Pulmonary artery endothelial cell (primary cell): ENCODE measurements around the gene FOXC1. TPM values are rescaled to one million over a fixed set of nuclear protein-coding genes. Genes with fewer than 3 reads are reported as not detected.

Experiments used
- DNase-seq: peaks from one replicate; pipeline ENCODE4 v3.0.0-alpha.2; 2011; ENCODE audit warnings: low read depth, low spot score
- total RNA-seq: library from RNA; depleted of rRNA; stranded (reverse); fragments of >200 nt; gene quantifications from 2 replicates; pipeline ENCODE4 v1.2.3, GENCODE V29; 2014

The FOXC1 gene
- total RNA-seq, 1 donor from 2014 or later: 13.8 TPM

DNA sequence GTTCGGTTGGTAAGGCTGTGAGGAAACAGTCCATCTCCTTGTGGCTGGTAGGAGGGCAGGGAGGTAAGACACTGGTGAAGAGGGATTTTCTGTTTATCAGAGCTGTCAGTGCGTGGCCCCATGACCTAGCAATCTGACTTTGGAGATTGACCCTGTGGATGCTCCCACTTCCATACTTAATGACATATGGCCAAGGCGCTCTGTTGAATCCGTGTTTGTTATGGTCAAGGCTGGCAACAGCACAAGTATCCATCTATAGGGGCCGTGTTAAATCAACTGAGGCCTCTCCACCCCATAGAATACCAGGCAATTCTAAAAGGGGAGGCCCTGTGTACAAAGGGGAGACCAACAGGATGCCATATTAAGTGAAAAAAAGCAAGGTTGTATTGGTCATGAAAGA, 25.6 kb upstream of the FOXC1 start:
- no peak for DNase-seq

- no peak for DNase-seq
Observed at GRCh38 chr6:1584996-1585668, 24.6 kb upstream of the FOXC1 start.

- no peak for DNase-seq
Observed at GRCh38 chr6:1585669-1586049, 24.1 kb upstream of the FOXC1 start.

GRCh38 chr6:1586256-1586655, 23.5 kb upstream of the FOXC1 start:
- DNase-seq: no peak

DNA sequence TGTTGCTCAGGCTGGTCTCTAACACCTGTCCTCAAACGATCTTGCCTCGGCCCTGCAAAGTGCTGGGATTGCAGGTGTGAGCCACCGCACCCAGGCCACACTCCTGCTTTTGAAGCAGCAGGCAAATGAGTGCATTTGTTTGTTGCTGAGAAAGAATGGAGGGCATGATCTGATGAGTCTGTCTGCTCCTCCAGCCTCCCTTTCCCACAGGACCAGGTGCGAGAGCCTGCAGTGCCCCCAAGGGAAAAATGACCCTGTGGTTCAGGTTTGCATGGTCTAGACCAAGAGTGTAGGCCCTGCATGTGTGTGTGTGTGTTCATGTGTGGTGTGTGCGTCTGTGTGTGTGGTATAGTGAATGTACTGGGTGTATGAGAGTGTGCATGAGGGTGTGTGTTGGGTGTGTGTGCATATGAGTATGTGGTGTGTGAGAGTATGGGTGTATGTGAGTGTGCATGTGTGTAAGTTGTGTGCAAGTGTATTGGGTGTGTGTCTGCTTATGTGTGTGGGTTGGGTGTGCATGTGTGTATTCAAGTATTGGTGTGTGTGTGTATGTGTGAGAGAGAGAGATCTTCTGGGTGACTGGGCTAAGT, 22.8 kb upstream of the FOXC1 start:
- DNase-seq: no peak

- DNase-seq: no peak
Observed at GRCh38 chr6:1587546-1587945, 22.2 kb upstream of the FOXC1 start.

DNA sequence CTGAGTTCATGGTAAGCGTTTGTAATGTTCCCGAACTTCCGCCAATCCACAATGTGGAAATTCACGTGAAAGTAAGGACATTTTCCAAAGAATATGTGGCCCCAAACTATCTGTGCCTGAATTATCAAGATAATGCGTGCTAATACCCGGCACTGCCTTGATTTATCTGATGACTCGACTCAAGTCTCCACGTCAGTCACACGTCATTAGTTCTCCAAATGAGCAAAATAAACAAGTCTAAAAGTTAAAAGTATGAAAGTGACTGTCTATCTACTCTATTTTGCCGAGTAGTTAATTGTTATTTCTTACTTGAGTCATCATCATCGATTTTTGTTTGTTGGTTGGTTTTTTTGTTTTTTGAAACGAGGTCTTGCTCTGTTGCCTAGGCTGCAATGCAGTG, 21.7 kb upstream of the FOXC1 start:
- DNase-seq: no peak

DNA sequence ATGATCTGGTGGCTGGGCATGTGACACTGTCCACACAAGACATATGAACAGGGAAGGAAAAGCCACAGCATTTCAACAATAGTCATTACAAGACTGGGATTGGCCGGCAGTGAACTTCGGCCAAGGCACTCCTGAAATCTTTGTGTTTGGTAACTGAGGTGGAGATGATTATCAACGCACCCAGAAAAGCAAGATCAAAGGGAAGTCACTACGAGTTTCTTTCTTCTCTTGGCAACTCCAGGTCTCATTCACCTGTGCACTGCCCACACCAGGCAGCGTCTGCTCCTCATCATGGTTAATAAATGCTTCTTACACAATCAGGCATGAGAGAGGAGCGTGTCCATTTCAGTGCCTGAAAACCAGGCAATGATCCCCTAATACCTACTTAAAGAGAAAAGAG, 20.5 kb upstream of the FOXC1 start:
- no peak for DNase-seq

DNA sequence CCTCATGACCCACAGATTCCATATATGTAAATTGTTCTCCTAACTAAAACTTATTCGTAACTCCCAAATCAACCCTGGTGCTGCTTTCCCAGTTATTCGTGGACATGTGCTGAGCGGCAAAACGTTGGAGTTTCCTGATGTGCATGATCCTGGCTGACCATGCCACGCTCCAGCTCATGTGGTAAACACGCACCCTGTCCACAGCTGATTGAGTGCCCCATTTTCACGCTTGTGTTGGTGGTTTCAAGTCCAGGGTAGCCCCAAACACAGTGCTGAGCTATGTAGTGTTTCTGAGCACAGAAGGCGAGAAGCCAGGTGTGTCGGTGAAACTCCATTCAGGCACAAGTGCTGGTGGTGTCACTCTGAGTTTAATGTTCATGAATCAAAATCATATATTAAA, 19.1 kb upstream of the FOXC1 start:
- DNase-seq: no peak

- DNase-seq: no peak
Observed at GRCh38 chr6:1591243-1591642, 18.5 kb upstream of the FOXC1 start.

- no peak for DNase-seq
Observed at GRCh38 chr6:1591926-1592325, 17.8 kb upstream of the FOXC1 start.

DNA sequence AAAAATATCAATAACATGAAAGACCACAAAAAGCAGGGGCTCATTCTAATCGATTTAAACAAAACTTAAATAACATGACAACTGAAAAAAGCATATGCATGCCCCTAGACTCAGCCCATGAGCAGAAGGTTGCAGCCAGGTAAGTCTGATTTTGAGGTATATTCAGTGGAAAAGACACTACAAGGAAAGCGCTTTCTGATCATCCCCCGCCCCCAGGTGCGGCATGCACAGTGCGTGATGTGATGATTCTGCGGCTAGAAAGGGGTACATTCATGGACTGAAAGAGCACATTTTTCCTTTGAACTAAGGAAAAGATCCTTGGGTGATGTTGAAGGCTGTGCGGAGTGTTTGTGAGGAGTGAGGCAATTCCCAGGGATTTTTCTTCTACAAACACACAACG, 16.9 kb upstream of the FOXC1 start:
- no peak for DNase-seq

GRCh38 chr6:1593286-1593957, 16.3 kb upstream of the FOXC1 start:
- DNase-seq: no peak

- no peak for DNase-seq
Observed at GRCh38 chr6:1593958-1594314, 15.8 kb upstream of the FOXC1 start.

DNA sequence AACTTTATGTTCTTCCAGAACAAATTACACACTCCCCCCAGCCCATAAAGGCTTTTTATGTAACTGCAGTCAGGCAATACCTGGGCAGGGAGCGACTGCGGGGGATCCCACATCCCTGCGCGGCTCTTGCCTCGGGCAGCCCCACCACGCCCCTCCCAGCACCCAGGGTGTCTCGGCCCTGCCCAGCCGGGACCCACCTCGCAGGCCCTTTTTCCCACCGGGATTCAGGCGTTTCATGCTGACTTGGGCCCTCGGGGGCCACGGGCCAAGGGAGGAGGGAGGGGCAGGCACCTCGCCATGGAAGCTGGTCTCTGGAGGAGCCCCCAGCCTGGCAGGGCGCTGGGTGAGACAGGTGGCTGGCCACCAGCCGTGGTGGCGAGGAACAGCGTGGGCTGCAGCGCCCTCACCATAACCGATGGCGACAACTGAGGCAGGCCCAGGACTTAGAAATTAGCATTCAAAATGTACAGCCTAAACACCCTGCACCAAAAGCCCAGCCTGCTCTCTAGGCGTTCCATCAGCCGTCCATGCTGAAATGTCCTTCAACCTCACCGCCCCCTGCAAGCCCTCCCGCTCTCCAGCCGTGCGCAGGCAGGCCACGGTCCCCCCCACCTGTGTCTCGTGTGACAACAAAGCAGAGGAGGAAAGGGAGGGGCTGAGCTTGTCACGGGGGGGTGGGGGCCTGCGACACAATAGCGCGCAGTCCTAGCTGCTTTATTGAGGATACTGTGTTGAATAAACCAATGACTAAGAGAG, 15.1 kb upstream of the FOXC1 start:
- no peak for DNase-seq

- no peak for DNase-seq
Observed at GRCh38 chr6:1595271-1596087, 14.2 kb upstream of the FOXC1 start.

- DNase-seq: no peak
Observed at GRCh38 chr6:1596088-1596852, 13.4 kb upstream of the FOXC1 start.

- no peak for DNase-seq
Observed at GRCh38 chr6:1597121-1597744, 12.5 kb upstream of the FOXC1 start.

DNA sequence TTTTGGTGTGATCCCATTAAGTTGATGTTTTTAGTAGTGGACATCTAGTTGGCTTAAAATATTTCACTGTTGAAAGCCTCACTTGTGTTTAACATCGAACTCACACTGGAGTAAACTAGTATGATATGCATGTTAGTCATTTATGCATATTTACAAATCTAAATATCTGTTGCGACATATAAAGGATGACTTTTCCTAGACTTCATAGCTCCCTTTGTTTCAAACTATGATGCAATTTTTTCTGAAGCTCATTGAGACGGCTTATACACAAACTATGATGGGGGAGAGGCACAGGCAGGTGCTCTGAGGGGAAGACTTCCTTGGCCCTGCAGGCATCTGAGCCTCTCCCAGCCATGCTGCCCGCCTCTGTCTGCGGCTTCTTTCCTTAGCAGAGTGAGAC, 11.8 kb upstream of the FOXC1 start:
- no peak for DNase-seq

- no peak for DNase-seq
Observed at GRCh38 chr6:1598433-1598832, 11.3 kb upstream of the FOXC1 start.
